IPS DF 6.9 (cell line): ENCODE data around the gene CTNNA3.

Experiments used
- DNase-seq: peaks from one replicate; pipeline ENCODE4 v3.0.0-alpha.2; 2013; ENCODE audit warnings: low read depth, low spot score
- H3K27ac ChIP-seq: one replicate; pipeline ENCODE4 v1.5.1; 2013; ENCODE audit warnings: low read length, control low read depth
- H3K27me3 ChIP-seq: 2 replicates; pipeline ENCODE4 v1.6.1; 2013; ENCODE audit warnings: mild to moderate bottlenecking, low read length; ENCODE audit not compliant: control insufficient read depth, insufficient read depth
- H3K36me3 ChIP-seq: 2 replicates; pipeline ENCODE4 v1.6.1; 2013; ENCODE audit warnings: low read length; ENCODE audit not compliant: control insufficient read depth, insufficient read depth
- H3K4me1 ChIP-seq: 2 replicates; pipeline ENCODE4 v1.6.1; 2013; ENCODE audit warnings: low read length; ENCODE audit not compliant: control insufficient read depth, insufficient read depth
- H3K4me3 ChIP-seq: 2 replicates; pipeline ENCODE4 v1.5.1; 2013; ENCODE audit warnings: mild to moderate bottlenecking, low read length
- H3K9me3 ChIP-seq: 2 replicates; pipeline ENCODE4 v1.6.1; 2013; ENCODE audit warnings: low read length, inconsistent platforms; ENCODE audit not compliant: control insufficient read depth, insufficient read depth
- WGBS: extraction: QIAGEN DNeasy Blood & Tissue Kit; methylation state at CpG from one replicate; pipeline ENCODE4 v1.1.7; 2013; ENCODE audit warnings: mixed read lengths, missing lambda C conversion rate; ENCODE audit not compliant: insufficient read length, insufficient coverage; 5-methylcytosine and 5-hydroxymethylcytosine counted together

CTNNA3 gene

GRCh38 chr10:65931291-65932070 is 1764.5 kb downstream of the CTNNA3 start:
- DNase-seq: no peak
- Histone ChIP-seq H3K27ac (no peak overlapping the region), H3K4me3 (no peak overlapping the region), H3K36me3 (no peaks in the 10 kb centered on the region), H3K27me3 (no peaks in the 10 kb centered on the region), H3K4me1 (no peaks in the 10 kb centered on the region), H3K9me3 (no peaks in the 10 kb centered on the region)
- no CpG with 5 or more reads among the region's 5 CpGs for WGBS

DNA sequence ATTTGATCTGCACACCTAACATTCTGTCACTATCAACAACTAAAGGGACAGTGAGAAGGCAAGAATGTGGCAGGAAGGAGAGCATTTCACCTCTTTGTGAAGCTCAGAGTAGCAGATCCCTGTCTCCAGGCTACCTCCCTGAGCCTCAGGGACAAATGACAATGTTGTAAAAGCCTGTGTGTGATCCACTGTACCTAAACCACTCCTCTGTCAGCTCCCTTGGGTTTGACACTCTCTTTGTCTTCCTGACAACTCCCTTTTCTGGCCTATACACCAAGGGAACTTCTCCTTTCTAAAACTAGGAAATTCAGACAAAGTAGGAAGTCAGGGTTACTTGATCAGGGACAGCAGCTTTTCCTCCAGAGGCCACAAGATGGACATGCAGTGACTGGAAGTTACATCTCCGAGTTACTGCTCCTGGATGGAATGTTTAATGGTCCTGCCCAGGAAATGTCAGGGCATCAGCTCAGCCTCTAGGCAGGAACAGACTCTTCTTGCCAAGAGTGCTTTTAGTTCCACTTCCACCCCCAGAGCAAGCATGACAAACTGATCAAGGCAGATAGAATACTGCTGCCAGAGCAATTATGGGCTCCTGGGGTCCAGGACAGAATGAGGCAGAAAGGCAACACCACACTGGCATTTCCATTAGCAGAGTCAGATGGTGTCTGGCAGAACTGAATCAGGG is 1784.7 kb downstream of the CTNNA3 start:
- Histone ChIP-seq H3K36me3 (no peaks in the 10 kb centered on the region), H3K9me3 (no peaks in the 10 kb centered on the region), H3K4me3 (no peak overlapping the region), H3K4me1 (no peaks in the 10 kb centered on the region), H3K27ac (no peak overlapping the region), H3K27me3 (no peaks in the 10 kb centered on the region)
- WGBS: no CpG with 5 or more reads among the region's 1 CpG
- no peak for DNase-seq

GRCh38 chr10:65910209-65910608 is 1785.8 kb downstream of the CTNNA3 start:
- Histone ChIP-seq H3K4me1 (no peaks in the 10 kb centered on the region), H3K27me3 (no peaks in the 10 kb centered on the region), H3K9me3 (no peaks in the 10 kb centered on the region), H3K27ac (no peak overlapping the region), H3K4me3 (no peak overlapping the region), H3K36me3 (no peaks in the 10 kb centered on the region)
- no peak for DNase-seq
- 100% methylated on average over 1 of the region's 4 CpGs for WGBS

- no CpG with 5 or more reads among the region's 8 CpGs for WGBS
- H3K4me3 ChIP-seq: no peak overlapping the region
- no peaks in the 10 kb centered on the region for H3K27me3 ChIP-seq
- no peaks in the 10 kb centered on the region for H3K9me3 ChIP-seq
- no peak overlapping the region for H3K27ac ChIP-seq
- no peaks in the 10 kb centered on the region for H3K36me3 ChIP-seq
- DNase-seq: no peak
- no peaks in the 10 kb centered on the region for H3K4me1 ChIP-seq
Observed at GRCh38 chr10:65907199-65907712, 1788.7 kb downstream of the CTNNA3 start.

GRCh38 chr10:65903620-65904019 is 1792.4 kb downstream of the CTNNA3 start:
- Histone ChIP-seq H3K4me3 (no peak overlapping the region), H3K27ac (no peak overlapping the region), H3K27me3 (no peaks in the 10 kb centered on the region), H3K4me1 (no peaks in the 10 kb centered on the region), H3K36me3 (no peaks in the 10 kb centered on the region), H3K9me3 (no peaks in the 10 kb centered on the region)
- WGBS: no CpG with 5 or more reads among the region's 4 CpGs
- no peak for DNase-seq

DNA sequence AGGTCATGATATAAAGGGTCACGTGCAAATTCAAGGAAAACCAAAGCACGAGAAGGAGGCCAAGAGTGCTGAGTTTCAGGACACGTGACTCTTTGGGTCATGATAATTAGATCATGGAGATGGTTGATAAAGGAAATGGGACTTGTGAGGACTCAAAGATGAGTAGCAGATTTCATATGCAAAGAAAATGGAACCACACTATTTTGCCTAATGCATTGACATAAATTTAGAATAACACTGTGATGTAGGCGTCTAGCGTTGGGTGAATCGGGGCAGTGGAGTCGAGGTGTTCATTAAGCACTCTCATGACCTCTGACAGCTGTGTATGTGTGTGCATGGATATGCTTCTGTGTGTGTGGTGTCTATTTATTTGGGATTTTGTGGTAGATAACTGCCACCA is 1795.7 kb downstream of the CTNNA3 start:
- no peak overlapping the region for H3K27ac ChIP-seq
- DNase-seq: no peak
- H3K4me1 ChIP-seq: no peaks in the 10 kb centered on the region
- 100% methylated on average over 1 of the region's 7 CpGs for WGBS
- no peak overlapping the region for H3K4me3 ChIP-seq
- H3K36me3 ChIP-seq: no peaks in the 10 kb centered on the region
- no peaks in the 10 kb centered on the region for H3K9me3 ChIP-seq
- H3K27me3 ChIP-seq: no peaks in the 10 kb centered on the region

DNA sequence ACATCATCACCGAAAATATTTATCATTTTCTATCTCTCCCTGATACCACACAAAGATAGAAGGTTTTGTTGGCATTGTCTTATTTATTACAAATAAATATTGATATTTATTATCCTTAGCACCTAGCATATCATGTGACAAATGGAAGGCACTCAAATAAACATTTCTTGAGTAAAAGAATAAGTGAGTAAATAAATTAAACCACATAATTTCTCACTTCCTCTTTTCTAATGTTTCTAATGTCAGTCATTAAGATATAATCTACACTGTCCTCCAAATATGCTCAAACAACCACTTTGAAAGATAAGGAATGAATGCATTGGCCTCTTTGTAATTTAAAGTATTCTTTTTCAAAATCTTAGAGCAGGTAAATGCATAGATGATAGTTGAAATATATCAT is 1797.9 kb downstream of the CTNNA3 start:
- DNase-seq: no peak
- Histone ChIP-seq H3K36me3 (no peaks in the 10 kb centered on the region), H3K4me1 (no peaks in the 10 kb centered on the region), H3K27me3 (no peaks in the 10 kb centered on the region), H3K27ac (no peak overlapping the region), H3K4me3 (no peak overlapping the region), H3K9me3 (no peaks in the 10 kb centered on the region)
- WGBS: 100% methylated on average over 1 of the region's 1 CpG

DNA sequence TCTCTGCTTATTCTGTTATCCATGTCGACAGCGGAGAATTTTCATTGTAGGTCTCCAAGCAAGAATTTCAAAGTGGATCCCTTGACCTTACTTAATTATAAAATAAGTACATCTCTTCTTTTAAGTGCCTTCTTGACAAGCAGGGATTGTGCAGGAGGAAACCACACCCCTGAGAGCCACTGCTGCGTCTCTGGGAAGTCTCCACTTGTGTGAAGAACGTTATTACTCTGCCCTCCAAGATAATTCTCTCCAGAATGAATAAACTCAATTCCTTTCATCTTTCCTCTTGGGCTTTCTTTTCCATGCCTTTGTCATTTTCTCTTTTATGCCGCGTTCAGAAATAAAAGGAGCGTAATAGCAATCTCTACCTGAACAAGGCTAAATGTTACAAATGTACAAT is 1801.0 kb downstream of the CTNNA3 start:
- no peaks in the 10 kb centered on the region for H3K36me3 ChIP-seq
- H3K4me3 ChIP-seq: no peak overlapping the region
- H3K4me1 ChIP-seq: no peaks in the 10 kb centered on the region
- WGBS: no CpG with 5 or more reads among the region's 7 CpGs
- H3K27me3 ChIP-seq: no peaks in the 10 kb centered on the region
- H3K27ac ChIP-seq: no peak overlapping the region
- no peak for DNase-seq
- no peaks in the 10 kb centered on the region for H3K9me3 ChIP-seq

GRCh38 chr10:65894379-65894778 is 1801.6 kb downstream of the CTNNA3 start:
- WGBS: no CpG with 5 or more reads among the region's 4 CpGs
- Histone ChIP-seq H3K27ac (no peak overlapping the region), H3K27me3 (no peaks in the 10 kb centered on the region), H3K4me1 (no peaks in the 10 kb centered on the region), H3K4me3 (no peak overlapping the region), H3K36me3 (no peaks in the 10 kb centered on the region), H3K9me3 (no peaks in the 10 kb centered on the region)
- DNase-seq: no peak

DNA sequence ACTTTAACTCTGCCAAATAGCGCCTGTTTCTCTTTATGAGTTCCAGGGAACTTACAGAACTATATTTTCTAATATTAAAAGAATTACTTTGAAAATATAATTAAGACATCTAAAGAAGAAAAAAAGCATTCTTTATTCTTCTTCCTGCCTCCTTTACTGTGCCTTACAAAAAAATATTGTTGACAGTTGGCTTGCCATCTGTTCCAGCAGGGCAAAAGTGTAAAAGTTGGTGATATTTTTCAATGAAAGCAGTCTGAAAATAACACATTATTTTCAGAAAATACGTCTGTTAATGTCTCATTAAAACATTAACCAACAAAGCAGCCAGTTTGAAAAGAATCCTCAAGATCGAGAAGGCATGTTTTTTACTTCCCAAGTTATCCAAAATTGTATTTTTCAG is 1802.3 kb downstream of the CTNNA3 start:
- no peaks in the 10 kb centered on the region for H3K36me3 ChIP-seq
- no peaks in the 10 kb centered on the region for H3K4me1 ChIP-seq
- no CpG with 5 or more reads among the region's 3 CpGs for WGBS
- DNase-seq: no peak
- no peak overlapping the region for H3K27ac ChIP-seq
- no peaks in the 10 kb centered on the region for H3K9me3 ChIP-seq
- no peaks in the 10 kb centered on the region for H3K27me3 ChIP-seq
- H3K4me3 ChIP-seq: no peak overlapping the region
